Stimulated activated naive CD8-positive, alpha-beta T cell treated with anti-CD3 and anti-CD28 coated beads, Interleukin-15, Interleukin-2, amounts not matched to agents 100 ng/mL and 50 ng/mL, for 24 hours (primary cell): Measurements from ENCODE around the gene TIMM8B.
A peak's percentile ranks its signal among the peaks of the same experiment; 100 is the strongest.

Source experiments
- H3K27ac Mint-ChIP-seq: one replicate; pipeline ENCODE4 v1.8.0; 2021; ENCODE audit warnings: mild to moderate bottlenecking, mixed read lengths
- H3K27me3 Mint-ChIP-seq: one replicate; pipeline ENCODE4 v1.8.0; 2021; ENCODE audit warnings: mixed read lengths
- H3K36me3 Mint-ChIP-seq: one replicate; pipeline ENCODE4 v1.8.0; 2021; ENCODE audit warnings: low read depth, mixed read lengths
- H3K4me1 Mint-ChIP-seq: one replicate; pipeline ENCODE4 v1.8.0; 2021; ENCODE audit warnings: low read depth, mixed read lengths
- H3K4me3 Mint-ChIP-seq: one replicate; pipeline ENCODE4 v1.8.0; 2021; ENCODE audit warnings: mild to moderate bottlenecking, mixed read lengths
- H3K9me3 Mint-ChIP-seq: one replicate; pipeline ENCODE4 v1.8.0; 2021; ENCODE audit warnings: mixed read lengths

TIMM8B gene, protein sequence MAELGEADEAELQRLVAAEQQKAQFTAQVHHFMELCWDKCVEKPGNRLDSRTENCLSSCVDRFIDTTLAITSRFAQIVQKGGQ

DNA sequence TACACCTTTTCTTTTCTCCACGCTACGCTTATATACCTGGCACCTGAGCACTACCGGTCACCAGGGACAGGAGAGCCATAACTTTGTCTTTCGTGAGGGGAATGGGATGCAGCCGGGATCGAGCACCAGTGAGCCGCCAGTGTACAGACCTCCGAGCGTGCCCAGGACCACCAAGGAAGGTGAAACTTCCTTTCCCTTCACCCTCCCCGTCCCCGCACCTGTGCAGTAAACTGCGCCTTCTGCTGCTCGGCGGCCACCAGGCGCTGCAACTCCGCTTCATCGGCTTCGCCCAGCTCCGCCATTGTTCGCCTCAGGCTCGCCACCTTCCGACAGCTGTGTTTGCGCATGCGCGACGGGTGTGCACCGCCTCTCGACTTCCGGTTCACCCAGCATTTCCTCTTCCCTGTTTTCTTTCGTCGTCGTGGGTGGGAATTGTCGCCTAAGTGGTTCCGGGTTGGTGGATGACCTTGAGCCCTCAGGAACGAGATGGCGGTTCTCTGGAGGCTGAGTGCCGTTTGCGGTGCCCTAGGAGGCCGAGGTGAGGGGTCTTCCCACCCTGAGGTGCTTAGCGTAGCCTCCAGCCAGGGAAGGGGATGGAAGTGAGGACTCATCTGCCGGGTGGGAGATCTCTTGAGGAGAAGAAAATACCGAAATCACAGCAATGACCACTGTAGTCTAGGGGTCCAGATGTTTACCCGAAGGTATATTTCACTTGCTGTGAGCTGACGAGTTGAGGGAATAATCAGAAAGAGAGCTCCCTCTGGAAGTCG, at the start of gene TIMM8B, which contains the start of gene SDHD:
TIMM8B (minus strand) TSS at position 335 of the 770 bp plus-strand sequence; CDS start at position 302, 33 bp downstream.
SDHD (plus strand) TSS at position 452 of the 770 bp plus-strand sequence; CDS start at position 487, 35 bp downstream.
- Mint-ChIP-seq H3K9me3 (no peaks in the 10 kb centered on the region), H3K4me3 (peak within 1 kb of the TSS; percentile 97), H3K4me1 (peaks cover 78% of the 10 kb centered on the region), H3K27me3 (no peaks in the 10 kb centered on the region), H3K27ac (peak within 1 kb of the TSS; percentile 98), H3K36me3 (peaks cover 88% of the 10 kb centered on the region)

DNA sequence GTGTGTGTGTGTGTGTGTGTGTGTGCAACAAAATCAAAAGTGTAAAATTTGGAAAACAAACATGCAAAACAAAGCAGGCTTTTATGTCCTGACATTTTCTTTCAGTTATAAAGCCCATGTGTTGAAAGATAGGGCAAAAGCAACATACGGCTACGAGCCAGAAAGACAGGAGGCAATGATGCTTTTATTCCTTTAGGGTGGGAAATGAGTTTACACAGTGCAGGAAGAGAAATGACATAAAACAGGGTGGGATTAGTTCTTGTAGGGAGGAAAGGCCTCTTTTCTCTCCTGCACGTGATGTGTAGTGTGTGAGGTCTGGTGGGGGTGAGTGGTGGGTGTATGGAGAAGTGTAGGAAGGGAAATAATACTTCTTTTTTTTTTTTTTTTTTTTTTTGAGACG, 47.9 kb upstream of the TIMM8B start:
- H3K4me1 Mint-ChIP-seq: no peaks in the 10 kb centered on the region

DNA sequence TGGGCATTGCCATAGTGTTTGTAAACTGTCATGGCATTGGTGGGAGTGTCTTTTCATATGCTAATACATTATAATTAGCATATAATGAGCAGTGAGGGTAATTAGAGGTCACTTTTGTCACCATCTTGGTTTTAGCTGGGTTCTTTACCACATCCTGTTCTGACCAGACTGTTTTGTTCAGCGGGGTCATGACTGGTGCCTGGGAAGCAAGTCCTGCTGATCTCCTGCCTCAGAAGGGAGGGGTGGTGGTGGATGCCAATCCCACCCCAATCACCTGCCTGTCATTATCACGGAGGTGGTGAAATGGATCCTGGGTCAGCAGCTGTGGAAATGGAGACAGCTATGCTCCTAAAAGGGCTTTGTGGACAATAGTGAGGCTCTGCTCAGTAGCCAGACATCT, 46.2 kb upstream of the TIMM8B start:
- Mint-ChIP-seq H3K36me3 (no peaks in the 10 kb centered on the region), H3K9me3 (no peaks in the 10 kb centered on the region)

More for the DNA sequence above, 47.9 kb upstream of the TIMM8B start:
- Mint-ChIP-seq H3K27ac (no peak overlapping the region), H3K4me3 (no peak overlapping the region), H3K36me3 (no peaks in the 10 kb centered on the region), H3K9me3 (no peaks in the 10 kb centered on the region), H3K27me3 (no peaks in the 10 kb centered on the region)

DNA sequence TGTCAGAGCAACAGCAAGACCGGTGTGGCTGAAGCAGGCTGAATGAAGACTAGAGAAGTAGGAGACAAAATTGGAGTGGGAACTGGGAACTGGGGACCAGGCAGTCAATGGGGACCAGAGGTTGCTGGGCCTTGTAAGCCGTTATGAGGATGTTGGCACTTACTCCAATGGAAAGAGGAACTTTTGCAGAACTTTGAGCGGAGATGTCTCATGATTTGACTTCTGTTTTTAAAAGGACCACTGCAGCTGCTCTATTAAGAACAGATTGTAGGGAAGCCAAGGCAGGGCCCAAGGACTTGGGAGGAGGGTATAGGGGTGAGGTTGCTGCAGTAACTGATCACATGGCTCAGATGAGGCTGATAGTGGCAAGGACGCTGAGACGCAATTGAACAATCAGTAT, 43.1 kb upstream of the TIMM8B start:
- no peaks in the 10 kb centered on the region for H3K9me3 Mint-ChIP-seq
- no peaks in the 10 kb centered on the region for H3K4me1 Mint-ChIP-seq
- H3K4me3 Mint-ChIP-seq: no peak overlapping the region
- H3K27me3 Mint-ChIP-seq: no peaks in the 10 kb centered on the region
- no peaks in the 10 kb centered on the region for H3K36me3 Mint-ChIP-seq
- H3K27ac Mint-ChIP-seq: no peak overlapping the region

More for the DNA sequence above, 46.2 kb upstream of the TIMM8B start:
- Mint-ChIP-seq H3K4me1 (no peaks in the 10 kb centered on the region), H3K27me3 (no peaks in the 10 kb centered on the region), H3K27ac (no peak overlapping the region), H3K4me3 (no peak overlapping the region)

DNA sequence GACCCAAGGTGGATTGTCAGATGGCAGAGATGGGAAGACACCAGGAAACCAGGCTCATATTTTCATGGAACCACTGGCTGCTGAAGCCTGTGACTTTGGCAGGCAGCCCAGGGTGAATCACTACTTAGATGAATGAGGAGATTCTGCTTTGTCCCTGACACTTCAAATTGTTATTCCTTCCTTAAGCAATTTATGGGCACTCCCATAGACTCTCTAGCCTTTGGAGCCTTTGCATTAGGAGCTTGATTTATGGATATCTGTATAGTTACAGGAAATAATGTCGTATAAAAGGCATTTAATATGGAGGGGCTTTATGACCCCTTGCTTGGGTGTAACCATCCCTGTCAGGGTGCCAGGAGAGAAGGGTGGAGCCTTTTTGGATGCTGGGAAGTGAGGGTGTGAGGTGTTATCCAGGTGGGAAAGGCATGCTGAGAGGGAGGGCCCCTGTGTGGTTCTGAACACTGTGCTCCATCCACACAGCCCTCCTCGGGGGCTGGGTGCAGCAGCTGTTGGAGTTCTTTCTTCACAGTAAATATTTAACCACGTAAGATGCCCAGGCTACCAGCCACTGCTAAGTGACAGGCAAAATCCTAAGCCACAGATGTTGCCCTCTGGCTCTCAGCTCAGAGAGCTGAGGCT, 42.0 kb upstream of the TIMM8B start:
- Mint-ChIP-seq H3K4me1 (no peaks in the 10 kb centered on the region), H3K36me3 (no peaks in the 10 kb centered on the region), H3K9me3 (no peaks in the 10 kb centered on the region), H3K27me3 (no peaks in the 10 kb centered on the region), H3K4me3 (no peak overlapping the region), H3K27ac (no peak overlapping the region)

DNA sequence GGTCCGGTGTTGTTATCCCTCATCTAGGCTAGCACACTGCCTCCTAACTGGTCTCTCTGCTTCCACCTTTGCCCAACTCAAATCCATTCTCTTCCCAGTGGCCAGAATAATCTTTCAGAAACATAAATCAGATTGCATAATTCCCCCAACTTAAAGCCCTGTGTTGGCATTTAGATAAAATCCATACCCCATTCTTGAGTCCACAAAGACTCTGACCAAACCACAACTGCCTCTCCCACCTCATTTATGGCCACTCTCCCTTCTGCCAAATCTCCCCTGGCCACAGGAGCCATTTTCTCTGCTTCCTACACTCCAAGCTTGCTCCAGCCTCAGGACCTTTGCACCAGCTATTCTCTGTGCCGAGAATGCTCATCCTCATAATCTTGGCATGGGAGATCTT, 40.5 kb upstream of the TIMM8B start:
- no peak overlapping the region for H3K4me3 Mint-ChIP-seq
- no peak overlapping the region for H3K27ac Mint-ChIP-seq
- H3K4me1 Mint-ChIP-seq: no peaks in the 10 kb centered on the region
- no peaks in the 10 kb centered on the region for H3K27me3 Mint-ChIP-seq
- no peaks in the 10 kb centered on the region for H3K36me3 Mint-ChIP-seq
- no peaks in the 10 kb centered on the region for H3K9me3 Mint-ChIP-seq

DNA sequence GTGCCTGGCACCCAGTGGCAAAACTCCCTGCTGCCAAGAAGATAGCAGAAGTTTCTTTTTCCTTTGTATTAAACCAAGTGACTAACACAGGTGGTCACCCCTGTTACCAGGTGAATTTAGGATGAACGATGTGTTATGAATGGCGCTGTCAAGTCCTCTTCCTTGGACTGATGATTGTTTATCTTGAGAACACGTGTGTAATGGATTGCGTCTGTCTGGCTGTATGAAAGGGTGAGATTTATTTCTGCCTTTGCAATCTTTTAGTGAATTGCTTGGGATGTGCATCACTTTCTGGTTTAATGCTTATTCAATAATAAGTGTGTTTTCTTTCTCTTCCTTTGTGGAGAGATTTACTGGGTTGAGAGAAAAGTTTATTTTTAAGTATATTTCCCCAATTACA, 36.6 kb upstream of the TIMM8B start:
- no peaks in the 10 kb centered on the region for H3K9me3 Mint-ChIP-seq
- H3K36me3 Mint-ChIP-seq: no peaks in the 10 kb centered on the region
- no peak overlapping the region for H3K27ac Mint-ChIP-seq
- H3K4me3 Mint-ChIP-seq: no peak overlapping the region
- H3K4me1 Mint-ChIP-seq: peaks cover 25% of the 10 kb centered on the region
- no peaks in the 10 kb centered on the region for H3K27me3 Mint-ChIP-seq

DNA sequence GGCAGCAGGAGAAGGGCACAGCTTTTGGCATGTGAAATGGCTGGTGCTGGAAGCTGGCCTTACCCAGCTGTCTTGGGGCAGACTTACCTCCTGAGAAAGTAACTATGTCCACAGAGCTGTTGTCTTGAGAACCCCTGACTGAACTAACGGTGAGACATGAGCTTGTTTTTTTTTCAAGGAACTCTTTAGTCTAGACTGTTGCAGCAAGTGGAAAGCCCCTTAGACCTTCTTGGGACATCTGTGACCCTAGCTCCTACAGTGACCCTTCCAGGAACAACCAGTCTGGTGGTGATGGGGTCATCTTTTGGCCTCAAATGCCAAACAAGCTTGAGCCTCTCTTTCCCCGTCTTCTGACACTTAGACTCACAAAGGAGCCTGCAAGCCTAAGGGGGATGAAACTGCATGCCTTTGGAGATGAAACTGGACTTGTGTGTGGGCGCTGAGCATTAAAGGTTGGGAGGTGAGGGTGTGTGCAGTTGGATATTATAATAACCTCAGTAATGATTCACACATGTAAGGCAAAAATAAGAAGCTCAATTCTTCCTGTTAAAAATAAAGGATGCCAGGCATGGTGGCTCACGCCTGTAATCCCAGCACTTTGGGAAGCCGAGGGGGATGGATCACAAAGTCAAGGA, 35.5 kb upstream of the TIMM8B start:
- Mint-ChIP-seq H3K27ac (no peak overlapping the region), H3K4me1 (peaks cover 29% of the 10 kb centered on the region), H3K9me3 (no peaks in the 10 kb centered on the region), H3K27me3 (no peaks in the 10 kb centered on the region), H3K36me3 (no peaks in the 10 kb centered on the region), H3K4me3 (no peak overlapping the region)

DNA sequence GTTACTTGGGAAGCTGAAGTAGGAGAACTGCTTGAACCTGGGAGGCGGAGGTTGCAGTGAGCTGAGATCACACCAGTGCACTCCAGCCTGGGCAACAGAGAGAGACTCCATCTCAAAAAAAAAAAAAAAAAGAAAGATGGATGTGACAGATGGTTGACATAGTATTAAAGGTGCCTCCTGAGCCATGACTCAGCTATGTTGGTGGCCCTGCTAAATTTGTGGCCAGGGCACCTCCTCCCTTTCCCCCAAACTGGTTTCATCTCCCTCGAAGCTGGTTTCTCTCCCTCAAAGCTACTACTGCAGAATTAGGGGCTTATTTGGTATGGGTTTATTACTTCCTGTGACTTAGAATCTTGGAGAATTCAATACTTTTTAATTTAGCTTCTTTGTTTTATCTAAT, 31.6 kb upstream of the TIMM8B start:
- H3K36me3 Mint-ChIP-seq: no peaks in the 10 kb centered on the region
- H3K27me3 Mint-ChIP-seq: no peaks in the 10 kb centered on the region
- H3K4me3 Mint-ChIP-seq: no peak overlapping the region
- H3K27ac Mint-ChIP-seq: no peak overlapping the region
- H3K9me3 Mint-ChIP-seq: no peaks in the 10 kb centered on the region
- H3K4me1 Mint-ChIP-seq: peaks cover 29% of the 10 kb centered on the region

DNA sequence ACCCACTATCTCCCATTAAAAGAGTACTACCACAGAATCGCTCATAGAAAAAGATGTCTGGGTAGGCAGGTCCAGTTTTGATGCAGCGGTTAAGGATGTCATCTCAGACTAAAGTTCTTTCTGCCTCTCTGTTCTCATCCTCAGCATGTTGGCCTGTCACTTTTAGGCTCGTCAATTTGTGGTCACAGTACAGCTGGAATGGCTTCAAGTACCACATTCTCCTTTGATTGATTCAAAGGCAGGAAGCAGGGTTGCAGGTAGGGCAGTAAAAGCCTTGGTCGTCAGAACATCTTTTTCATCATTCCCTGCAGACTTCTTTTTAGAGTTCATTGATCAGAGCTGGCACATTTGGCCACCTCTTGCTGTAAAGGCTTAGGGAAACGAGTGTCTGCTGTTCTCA, 28.8 kb upstream of the TIMM8B start:
- H3K36me3 Mint-ChIP-seq: no peaks in the 10 kb centered on the region
- H3K27me3 Mint-ChIP-seq: no peaks in the 10 kb centered on the region
- H3K27ac Mint-ChIP-seq: no peak overlapping the region
- peaks cover 18% of the 10 kb centered on the region for H3K4me1 Mint-ChIP-seq
- no peak overlapping the region for H3K4me3 Mint-ChIP-seq
- no peaks in the 10 kb centered on the region for H3K9me3 Mint-ChIP-seq

DNA sequence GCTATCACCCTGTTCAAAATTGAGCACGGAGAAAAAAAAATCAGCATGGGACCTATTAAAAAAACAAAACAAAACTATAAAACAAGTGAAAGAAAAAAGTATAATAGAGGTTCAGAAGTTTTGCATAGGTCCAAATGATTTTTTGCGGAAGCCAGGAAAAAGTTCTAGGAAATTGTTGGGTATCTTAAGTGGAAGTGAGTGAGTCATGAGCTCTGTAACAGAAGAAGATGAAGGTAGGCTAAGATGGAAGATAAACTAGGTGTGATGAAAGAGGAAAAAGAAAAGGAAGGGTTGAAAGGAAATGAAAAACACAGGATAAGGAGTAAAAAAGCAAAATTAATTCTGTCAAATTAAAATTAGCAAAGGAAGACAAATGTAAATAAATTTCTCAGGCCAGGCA, 27.9 kb upstream of the TIMM8B start:
- no peak overlapping the region for H3K4me3 Mint-ChIP-seq
- H3K4me1 Mint-ChIP-seq: peaks cover 10% of the 10 kb centered on the region
- H3K36me3 Mint-ChIP-seq: peaks cover 2% of the 10 kb centered on the region
- no peak overlapping the region for H3K27ac Mint-ChIP-seq
- no peaks in the 10 kb centered on the region for H3K9me3 Mint-ChIP-seq
- no peaks in the 10 kb centered on the region for H3K27me3 Mint-ChIP-seq

DNA sequence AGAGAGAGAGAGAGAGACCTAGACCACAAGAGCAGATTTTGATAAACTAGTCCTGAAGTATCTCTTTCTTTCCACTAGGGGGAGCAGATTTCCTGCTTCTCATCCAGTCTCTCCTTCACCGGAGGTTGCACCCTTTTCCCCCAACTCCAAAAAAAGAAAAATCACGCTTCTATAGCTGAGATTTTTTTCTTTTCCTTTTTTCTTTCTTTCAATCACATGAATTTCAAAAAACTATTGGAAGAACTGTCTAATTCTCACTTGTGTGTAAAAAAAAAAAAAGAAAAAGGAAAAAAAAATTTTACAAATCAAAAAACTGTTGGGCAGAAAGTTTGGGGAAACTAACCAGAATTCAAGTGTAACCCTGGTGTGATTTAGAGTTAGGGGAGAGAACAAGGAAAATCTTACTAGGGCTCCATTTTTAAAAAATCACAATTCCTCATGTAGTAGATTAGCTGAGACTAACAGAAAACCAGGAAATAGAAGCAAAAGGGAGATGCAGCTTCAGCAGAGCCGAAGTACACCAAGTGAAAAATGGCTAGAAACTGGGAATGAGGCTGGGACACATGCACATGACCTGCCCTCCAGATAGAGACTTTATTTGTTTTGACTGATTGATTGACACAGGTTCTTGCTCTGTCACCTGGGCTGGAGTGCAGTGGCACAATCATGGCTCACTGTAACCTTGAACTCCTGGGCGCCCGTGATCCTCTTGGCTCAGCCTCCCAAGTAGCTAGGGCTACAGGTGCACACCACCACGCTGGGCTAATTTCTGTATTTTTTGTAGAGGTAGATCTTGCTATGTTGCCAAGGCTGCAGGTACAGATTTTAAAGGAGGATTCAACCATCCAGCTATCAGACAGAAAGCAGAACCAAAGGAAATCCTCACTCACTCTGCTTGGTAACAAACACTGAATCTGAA, 27.2 kb upstream of the TIMM8B start:
- Mint-ChIP-seq H3K27me3 (no peaks in the 10 kb centered on the region), H3K4me3 (no peak overlapping the region), H3K36me3 (peaks cover 6% of the 10 kb centered on the region)

DNA sequence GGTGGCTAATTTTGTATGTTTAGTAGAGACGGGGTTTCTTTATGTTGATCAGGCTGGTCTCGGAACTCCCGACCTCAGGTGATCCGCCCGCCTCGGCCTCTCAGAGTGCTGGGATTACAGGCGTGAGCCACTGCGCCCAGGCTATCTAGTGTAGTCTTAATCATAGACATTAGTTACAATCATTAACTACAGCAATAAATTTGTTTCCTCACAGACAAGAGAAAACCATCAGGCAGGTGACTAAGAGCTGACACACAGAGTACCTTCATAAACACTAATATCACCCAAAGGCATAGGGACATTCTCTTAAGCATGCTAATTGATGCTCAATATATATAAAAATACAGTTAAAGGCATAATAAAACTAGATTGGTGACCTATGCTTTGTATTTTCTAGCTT, 19.5 kb upstream of the TIMM8B start:
- Mint-ChIP-seq H3K27ac (no peak overlapping the region), H3K27me3 (no peaks in the 10 kb centered on the region), H3K4me3 (no peak overlapping the region), H3K4me1 (peaks cover 3% of the 10 kb centered on the region), H3K9me3 (no peaks in the 10 kb centered on the region), H3K36me3 (peaks cover 6% of the 10 kb centered on the region)

More for the DNA sequence above, 27.2 kb upstream of the TIMM8B start:
- H3K4me1 Mint-ChIP-seq: peaks cover 10% of the 10 kb centered on the region
- H3K27ac Mint-ChIP-seq: no peak overlapping the region
- no peaks in the 10 kb centered on the region for H3K9me3 Mint-ChIP-seq

DNA sequence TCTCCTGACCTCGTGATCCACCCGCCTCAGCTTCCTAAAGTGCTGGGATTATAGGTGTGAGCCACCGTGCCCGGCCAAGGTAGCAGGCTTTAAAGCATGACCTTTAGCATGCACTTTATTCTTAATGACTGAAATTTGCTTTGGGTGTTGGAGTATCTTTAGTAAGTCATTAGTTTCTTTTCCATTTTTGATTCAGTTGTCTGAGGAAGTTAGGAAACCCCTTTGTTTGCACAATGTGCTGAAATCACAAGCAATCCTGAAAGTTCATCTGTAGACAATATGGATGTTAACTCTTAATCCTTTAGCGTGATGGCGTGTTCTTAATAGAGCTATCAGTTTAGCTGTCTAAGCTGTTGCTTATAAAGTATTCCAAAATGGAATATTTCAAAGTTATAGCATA, 16.9 kb upstream of the TIMM8B start:
- no peaks in the 10 kb centered on the region for H3K27me3 Mint-ChIP-seq
- no peak overlapping the region for H3K4me3 Mint-ChIP-seq
- no peaks in the 10 kb centered on the region for H3K9me3 Mint-ChIP-seq
- peaks cover 3% of the 10 kb centered on the region for H3K4me1 Mint-ChIP-seq
- H3K27ac Mint-ChIP-seq: no peak overlapping the region
- H3K36me3 Mint-ChIP-seq: peaks cover 3% of the 10 kb centered on the region
